Effector memory CD4-positive, alpha-beta T cell (primary cell): ENCODE results near the gene NRAS.

ENCODE experiments used
- DNase-seq, 3 donors: peaks; one replicate each; pipeline ENCODE4 v3.0.0-alpha.2; 2020
- H3K27ac ChIP-seq: 2 replicates; pipeline ENCODE4 v1.7.0; 2013; ENCODE audit warnings: mild to moderate bottlenecking, low read length, moderate library complexity; ENCODE audit not compliant: insufficient read depth, poor library complexity, severe bottlenecking
- H3K27me3 ChIP-seq: replicated peaks from 2 replicates; pipeline ENCODE4 v1.7.0; 2013; ENCODE audit warnings: mild to moderate bottlenecking, low read length; ENCODE audit not compliant: insufficient read depth, control insufficient read depth, poor library complexity, severe bottlenecking
- H3K36me3 ChIP-seq: 2 replicates; pipeline ENCODE4 v1.7.0; 2013; ENCODE audit warnings: mild to moderate bottlenecking, low read length, moderate library complexity; ENCODE audit not compliant: control insufficient read depth, insufficient read depth
- H3K4me1 ChIP-seq: 2 replicates; pipeline ENCODE4 v1.7.0; 2013; ENCODE audit warnings: low read length, mild to moderate bottlenecking; ENCODE audit not compliant: control insufficient read depth, insufficient read depth, poor library complexity, severe bottlenecking
- H3K4me3 ChIP-seq: 2 replicates; pipeline ENCODE4 v1.7.0; 2013; ENCODE audit warnings: low read length, low read depth, mild to moderate bottlenecking; ENCODE audit not compliant: insufficient read depth, poor library complexity, severe bottlenecking
- H3K9me3 ChIP-seq: 2 replicates; pipeline ENCODE4 v1.7.0; 2013; ENCODE audit warnings: mild to moderate bottlenecking, low read length, moderate library complexity; ENCODE audit not compliant: control insufficient read depth

The NRAS gene

GRCh38 chr1:114753143-114753542, 36.6 kb upstream of the NRAS start:
- Histone ChIP-seq H3K4me3 (no peak overlapping the region), H3K36me3 (peaks cover 22% of the 10 kb centered on the region), H3K27me3 (no peaks in the 10 kb centered on the region), H3K9me3 (no peaks in the 10 kb centered on the region), H3K27ac (no peak overlapping the region), H3K4me1 (peaks cover 63% of the 10 kb centered on the region)
- DNase-seq, result no peak

GRCh38 chr1:114750780-114751179, 34.2 kb upstream of the NRAS start:
- Histone ChIP-seq H3K4me1 (peaks cover 56% of the 10 kb centered on the region), H3K27me3 (no peaks in the 10 kb centered on the region), H3K9me3 (no peaks in the 10 kb centered on the region), H3K4me3 (no peak overlapping the region), H3K27ac (no peak overlapping the region), H3K36me3 (peaks cover 28% of the 10 kb centered on the region)
- DNase-seq, result no peak

- no peaks in the 10 kb centered on the region for H3K9me3 ChIP-seq
- no peaks in the 10 kb centered on the region for H3K27me3 ChIP-seq
- DNase-seq, result no peak
- peaks cover 28% of the 10 kb centered on the region for H3K36me3 ChIP-seq
- no peak overlapping the region for H3K4me3 ChIP-seq
- H3K27ac ChIP-seq, result no peak overlapping the region
- peaks cover 47% of the 10 kb centered on the region for H3K4me1 ChIP-seq
Measured at GRCh38 chr1:114749835-114750234, 33.3 kb upstream of the NRAS start.

GRCh38 chr1:114746450-114747121, 30.0 kb upstream of the NRAS start:
- H3K27ac ChIP-seq, result no peak overlapping the region
- peaks cover 40% of the 10 kb centered on the region for H3K36me3 ChIP-seq
- no peaks in the 10 kb centered on the region for H3K9me3 ChIP-seq
- H3K4me1 ChIP-seq, result peaks cover 25% of the 10 kb centered on the region
- DNase-seq, result no peak
- H3K4me3 ChIP-seq, result no peak overlapping the region
- no peaks in the 10 kb centered on the region for H3K27me3 ChIP-seq

- DNase-seq, result no peak
- peaks cover 19% of the 10 kb centered on the region for H3K4me1 ChIP-seq
- H3K27ac ChIP-seq, result no peak overlapping the region
- no peaks in the 10 kb centered on the region for H3K9me3 ChIP-seq
- no peaks in the 10 kb centered on the region for H3K27me3 ChIP-seq
- no peak overlapping the region for H3K4me3 ChIP-seq
- H3K36me3 ChIP-seq, result peaks cover 45% of the 10 kb centered on the region
Measured at GRCh38 chr1:114745291-114745690, 28.7 kb upstream of the NRAS start.

GRCh38 chr1:114741963-114742746, 25.6 kb upstream of the NRAS start:
- peaks cover 11% of the 10 kb centered on the region for H3K4me1 ChIP-seq
- H3K27ac ChIP-seq, result no peak overlapping the region
- no peaks in the 10 kb centered on the region for H3K27me3 ChIP-seq
- no peak for DNase-seq
- no peaks in the 10 kb centered on the region for H3K9me3 ChIP-seq
- no peak overlapping the region for H3K4me3 ChIP-seq
- peaks cover 45% of the 10 kb centered on the region for H3K36me3 ChIP-seq

- no peak overlapping the region for H3K4me3 ChIP-seq
- no peaks in the 10 kb centered on the region for H3K27me3 ChIP-seq
- H3K27ac ChIP-seq, result no peak overlapping the region
- H3K9me3 ChIP-seq, result no peaks in the 10 kb centered on the region
- H3K4me1 ChIP-seq, result peaks cover 3% of the 10 kb centered on the region
- H3K36me3 ChIP-seq, result peaks cover 53% of the 10 kb centered on the region
- no peak for DNase-seq
Measured at GRCh38 chr1:114740331-114740730, 23.8 kb upstream of the NRAS start.

- Histone ChIP-seq H3K4me1 (peaks cover 3% of the 10 kb centered on the region), H3K4me3 (no peak overlapping the region), H3K27ac (no peak overlapping the region), H3K27me3 (no peaks in the 10 kb centered on the region), H3K36me3 (peaks cover 71% of the 10 kb centered on the region), H3K9me3 (no peaks in the 10 kb centered on the region)
- DNase-seq, result no peak
Measured at GRCh38 chr1:114737314-114737849, 20.8 kb upstream of the NRAS start.

- no peak for DNase-seq
- Histone ChIP-seq H3K27me3 (no peaks in the 10 kb centered on the region), H3K4me3 (no peak overlapping the region), H3K27ac (no peak overlapping the region), H3K4me1 (no peaks in the 10 kb centered on the region), H3K9me3 (no peaks in the 10 kb centered on the region), H3K36me3 (peaks cover 80% of the 10 kb centered on the region)
Measured at GRCh38 chr1:114735479-114735878, 18.9 kb upstream of the NRAS start.

- no peaks in the 10 kb centered on the region for H3K4me1 ChIP-seq
- DNase-seq, result no peak
- no peaks in the 10 kb centered on the region for H3K9me3 ChIP-seq
- H3K4me3 ChIP-seq, result no peak overlapping the region
- H3K27me3 ChIP-seq, result no peaks in the 10 kb centered on the region
- peaks cover 93% of the 10 kb centered on the region for H3K36me3 ChIP-seq
- H3K27ac ChIP-seq, result no peak overlapping the region
Measured at GRCh38 chr1:114729782-114730181, 13.2 kb upstream of the NRAS start.
